Panc1 (cell line): ENCODE measurements around the gene PLEKHG4. TPM values are rescaled to one million over a fixed set of nuclear protein-coding genes. Genes with fewer than 3 reads are reported as not detected.

Experiments
- ATAC-seq: fragments of 200-7000 bp; cut with Tn5 transposase; 2 replicates; pipeline ENCODE4 v1.9.1; 2020; ENCODE audit warnings: mild to moderate bottlenecking, moderate library complexity
- BruUV-seq: library from RNA; stranded (reverse); fragments of 400-500 nt; replicated peaks from 2 replicates; lab custom pipeline; 2021; lab: Mats Ljungman, UMichigan
- CTCF ChIA-PET: fragments of 300-600 bp; sonication (Branson Sonifier 250); formaldehyde crosslinking; loops from one replicate; lab custom pipeline; 2022; ENCODE audit warnings: antibody characterized with exemption; lab: Charles Lee
- POLR2A ChIA-PET: fragments of 300-600 bp; sonication (Branson Sonifier 250); formaldehyde crosslinking; loops from one replicate; lab custom pipeline; 2022; ENCODE audit warnings: antibody characterized with exemption; lab: Charles Lee
- DNase-seq: peaks from one replicate; pipeline ENCODE4 v3.0.0-alpha.2; 2010; ENCODE audit warnings: low read depth, low spot score
- H3K27ac ChIP-seq: 2 replicates; pipeline ENCODE4 v1.5.1; 2011; ENCODE audit warnings: mild to moderate bottlenecking, low read length, inconsistent platforms
- H3K27me3 ChIP-seq: fragments of 200-500 bp; sonication (Bioruptor generic); 2 replicates; pipeline ENCODE4 v1.6.0; 2014; ENCODE audit warnings: low read length, inconsistent platforms; ENCODE audit not compliant: control insufficient read depth, insufficient read depth
- H3K36me3 ChIP-seq: fragments of 200-500 bp; sonication (Bioruptor generic); 2 replicates; pipeline ENCODE4 v1.5.1; 2014; ENCODE audit warnings: inconsistent platforms, mild to moderate bottlenecking, low read length, moderate library complexity; ENCODE audit not compliant: control insufficient read depth, insufficient read depth
- H3K4me1 ChIP-seq: 2 replicates; pipeline ENCODE4 v1.5.1; 2011; ENCODE audit warnings: inconsistent platforms, mild to moderate bottlenecking, low read length, moderate library complexity; ENCODE audit not compliant: control insufficient read depth, insufficient read depth
- H3K4me3 ChIP-seq, 2 experiments: 2 replicates each; pipeline ENCODE4 v1.5.1; 2011 to 2012; ENCODE audit warnings: low read depth in 2 of 2, low read length in 2 of 2, mild to moderate bottlenecking in 2 of 2, inconsistent platforms in 1 of 2, moderate library complexity in 1 of 2
- H3K9me3 ChIP-seq: fragments of 200-500 bp; sonication (Bioruptor generic); 2 replicates; pipeline ENCODE4 v1.5.1; 2014; ENCODE audit warnings: low read depth, mild to moderate bottlenecking, inconsistent platforms, low read length, moderate library complexity; ENCODE audit not compliant: control insufficient read depth, insufficient read depth
- CTCF ChIP-seq: fragments of 450-650 bp; IDR thresholded peaks from 2 replicates; pipeline ENCODE4 v1.5.1; 2017; ENCODE audit warnings: mild to moderate bottlenecking
- POLR2AphosphoS5 ChIP-seq: IDR thresholded peaks from 2 replicates; pipeline ENCODE4 v1.6.1; 2012; ENCODE audit warnings: mild to moderate bottlenecking, low read depth, low read length, moderate library complexity
- REST ChIP-seq, 2 experiments: IDR thresholded peaks; 2 replicates each; pipeline ENCODE4 v1.6.1; 2011 to 2012; ENCODE audit warnings: low read depth in 2 of 2, control low read depth in 1 of 2, low read length in 1 of 2, mild to moderate bottlenecking in 1 of 2, moderate library complexity in 1 of 2; ENCODE audit not compliant: insufficient read depth in 1 of 2
- SIN3A ChIP-seq: IDR thresholded peaks from 2 replicates; pipeline ENCODE4 v1.6.1; 2012; ENCODE audit warnings: low read depth, mild to moderate bottlenecking, low read length, moderate library complexity, borderline replicate concordance; ENCODE audit not compliant: insufficient read depth
- TCF7L2 ChIP-seq: IDR thresholded peaks from 2 replicates; pipeline ENCODE4 v1.6.1; 2011; ENCODE audit warnings: mild to moderate bottlenecking, low read depth, low read length, inconsistent platforms
- in situ Hi-C: cut with HindIII; loops from 2 replicates; pipeline ENCODE4 v1.10.0; 2016; ENCODE audit warnings: low sequenced_read_pairs, low pct_unique_long_range_greater_than_20kb
- intact Hi-C: fragments of 100-400 bp; cut with micrococcal nuclease; formaldehyde crosslinking; loops from one replicate; pipeline ENCODE4 v1.10.0; 2022; ENCODE audit not compliant: unreplicated experiment
- total RNA-seq: library from RNA; stranded (reverse); gene quantifications from one replicate; pipeline ENCODE4 v1.2.1, GENCODE V29; 2021; ENCODE audit not compliant: unreplicated experiment

The PLEKHG4 gene
- total RNA-seq, 1 experiment from 2014 or later: 6.7 TPM

GRCh38 chr16:67263201-67263600 is 16.1 kb upstream of the PLEKHG4 start:
- CTCF ChIA-PET: interaction anchor here (0.6 kb wide), 2 partner anchors 67 to 87 kb away, joined by 4 read pairs; no protein-coding TSS in a partner anchor
- H3K36me3 ChIP-seq: no peaks in the 10 kb centered on the region
- BruUV-seq: no TSS peak
- TF ChIP-seq CTCF: no peak
- no peak for TF ChIP-seq REST (IDR thresholded peaks at IDR 0.05; ENCODE audit: insufficient read depth in 1 of 2, low read depth in 2 of 2, low read length in 1 of 2)
- TF ChIP-seq TCF7L2: no peak
- no peak for TF ChIP-seq SIN3A
- no peak for TF ChIP-seq POLR2AphosphoS5
- no peak for DNase-seq
- POLR2A ChIA-PET: no interaction called here
- H3K27me3 ChIP-seq: no peaks in the 10 kb centered on the region
- intact Hi-C loops: no loop called here
- H3K4me3 ChIP-seq: no peak overlapping the region
- H3K27ac ChIP-seq: no peak overlapping the region
- no peaks in the 10 kb centered on the region for H3K9me3 ChIP-seq
- ATAC-seq: no peak
- no peaks in the 10 kb centered on the region for H3K4me1 ChIP-seq
- in situ Hi-C loops: no loop called here

- no TSS peak for BruUV-seq
- no peaks in the 10 kb centered on the region; the same call in 1 of the 2 replicates for H3K4me1 ChIP-seq
- CTCF ChIA-PET: no interaction called here
- no peak overlapping the region for H3K27ac ChIP-seq
- no peak overlapping the region for H3K4me3 ChIP-seq
- in situ Hi-C loops (no loop called here), intact Hi-C loops (no loop called here)
- no peak for ATAC-seq
- TF ChIP-seq SIN3A: no peak
- TF ChIP-seq TCF7L2: no peak
- no peak for TF ChIP-seq POLR2AphosphoS5
- no peak for TF ChIP-seq REST (IDR thresholded peaks at IDR 0.05; ENCODE audit: insufficient read depth in 1 of 2, low read depth in 2 of 2, low read length in 1 of 2)
- no peak for TF ChIP-seq CTCF
- no peaks in the 10 kb centered on the region for H3K36me3 ChIP-seq
- POLR2A ChIA-PET: no interaction called here
- no peaks in the 10 kb centered on the region for H3K9me3 ChIP-seq
- no peaks in the 10 kb centered on the region for H3K27me3 ChIP-seq
- no peak for DNase-seq
These were observed 15.1 kb upstream of the PLEKHG4 start for GRCh38 chr16:67264277-67264676.
